Stomach (tissue), 9 donors: ENCODE results near the gene LTA. TPM values are rescaled to one million over a fixed set of nuclear protein-coding genes. Genes with fewer than 3 reads are reported as not detected.

ENCODE experiments used
- DNase-seq, 2 donors: peaks; one replicate each; pipeline versions ENCODE4 v3.0.0 to v3.0.0-alpha.2; 2013 to 2019
- H3K27ac ChIP-seq, 5 donors: fragments of 200-600 bp in 4 of 5; sonication (generic) in 4 of 5; one replicate each; pipeline ENCODE4 v1.5.1; 2013 to 2019; ENCODE audit warnings: mild to moderate bottlenecking in 1 of 5, moderate library complexity in 1 of 5
- H3K27me3 ChIP-seq, 3 donors: fragments of 200-600 bp; sonication (generic); one replicate each; pipeline ENCODE4 v1.5.1; 2017 to 2019; ENCODE audit warnings: mixed run types in 1 of 3
- H3K36me3 ChIP-seq, 4 donors: fragments of 200-600 bp; sonication (generic); 1 replicate in 3 of 4; 2 replicates in 1 of 4; pipeline ENCODE4 v1.5.1; 2016 to 2019
- H3K4me1 ChIP-seq, 4 donors: fragments of 200-600 bp; sonication (generic); one replicate each; pipeline ENCODE4 v1.5.1; 2016 to 2019
- H3K4me3 ChIP-seq, 4 donors: fragments of 200-600 bp; sonication (generic) in 3 of 4; one replicate each; pipeline ENCODE4 v1.5.1; 2016 to 2019; ENCODE audit warnings: mild to moderate bottlenecking in 1 of 4
- H3K9me3 ChIP-seq, 4 donors: fragments of 200-600 bp; sonication (generic); one replicate each; pipeline ENCODE4 v1.5.1; 2016 to 2019
- EP300 ChIP-seq: sonication (generic); formaldehyde crosslinking; IDR thresholded peaks from one replicate; pipeline ENCODE4 v1.6.1; 2017; ENCODE audit warnings: antibody characterized with exemption
- POLR2A ChIP-seq, 4 donors: fragments of 450-650 bp; IDR thresholded peaks; one replicate each; pipeline ENCODE4 v1.6.1; 2016; ENCODE audit warnings: antibody characterized with exemption in 4 of 4, control low read depth in 2 of 4, mild to moderate bottlenecking in 1 of 4, moderate library complexity in 1 of 4
- POLR2AphosphoS5 ChIP-seq, 3 donors: sonication (generic); formaldehyde crosslinking; IDR thresholded peaks; one replicate each; pipeline ENCODE4 v1.6.1; 2016; ENCODE audit warnings: antibody characterized with exemption in 3 of 3
- WGBS, 5 donors: extraction: QIAGEN DNeasy Blood & Tissue Kit in 3 of 5; methylation state at CpG; one replicate each; pipeline versions ENCODE4 v1.1.5 to v1.1.7; 2013 to 2018; 5-methylcytosine and 5-hydroxymethylcytosine counted together
- intact Hi-C: fragments of 100-400 bp; cut with DNase I; formaldehyde crosslinking; loops from one replicate; pipeline ENCODE4 v1.15.1; 2023; ENCODE audit warnings: low total_unique reads
- polyA plus RNA-seq, 3 donors: library from polyadenylated mRNA; stranded (reverse); fragments of 200-250 nt; gene quantifications; one replicate each; pipeline ENCODE4 v1.2.3, GENCODE V29; 2013
- total RNA-seq, 5 donors: library from RNA; depleted of rRNA; stranded (reverse); fragments of >200 nt; gene quantifications; one replicate each; pipeline versions ENCODE4 v1.1.0 to v1.2.3, GENCODE V29; 2014 to 2016
- TF ChIP-seq, protein P1 (sequence below), 7 experiments: fragments of 450-650 bp in 4 of 7; fragments of 200-600 bp in 3 of 7; sonication (generic) in 3 of 7; IDR thresholded peaks; one replicate each; pipeline ENCODE4 v1.5.1; 2016 to 2019; ENCODE audit warnings: antibody characterized with exemption in 7 of 7, control low read depth in 2 of 7, mild to moderate bottlenecking in 1 of 7
- donor health status: healthy with polysubstance abuse.
- donor health status: Bipolar disorder and iron deficiency.
- donor health status: healthy.

LTA gene
- total and polyA plus RNA-seq, 8 donors, result 0.18 TPM; not detected in 7

DNA sequence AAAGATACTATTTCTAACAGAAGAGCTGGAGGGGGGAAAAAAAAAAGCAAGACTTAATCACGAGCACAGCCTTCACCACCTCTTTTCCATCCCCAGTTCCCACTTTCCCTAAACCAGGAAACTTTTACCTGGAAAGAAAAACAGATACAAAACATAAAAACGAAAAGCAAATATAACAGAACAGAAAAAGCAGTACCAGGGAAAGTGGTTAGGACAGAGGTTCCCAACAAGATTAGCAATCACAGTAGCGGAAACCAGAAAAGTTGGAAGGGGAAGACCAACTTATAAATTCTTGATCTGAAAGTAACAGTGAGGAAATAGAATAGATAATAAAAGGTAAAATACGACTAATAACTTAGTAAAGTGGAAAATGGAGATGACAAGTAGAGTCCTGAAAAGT is 31.4 kb upstream of the LTA start:
- peak overlapping the region; percentile 68 to 83 (median 75) for H3K4me3 ChIP-seq
- H3K36me3 ChIP-seq, result peaks cover 44 to 48% (median 47%) of the 10 kb centered on the region in 4 donors
- peaks cover 30 to 60% (median 48%) of the 10 kb centered on the region in 4 donors for H3K4me1 ChIP-seq
- DNase-seq, result no peak
- peak overlapping the region in 4 of 5 donors; percentile 92 to 99 (median 95) for H3K27ac ChIP-seq
- 5 to 9% (median 7%) methylated on average over 4 of the region's 4 CpGs for WGBS, 5 donors
- H3K9me3 ChIP-seq, result no peaks in the 10 kb centered on the region
- intact Hi-C loops, result no loop called here
- H3K27me3 ChIP-seq, result no peaks in the 10 kb centered on the region
- no peak for TF ChIP-seq POLR2AphosphoS5 (IDR thresholded peaks at IDR 0.05)
- TF ChIP-seq, protein P1, sequence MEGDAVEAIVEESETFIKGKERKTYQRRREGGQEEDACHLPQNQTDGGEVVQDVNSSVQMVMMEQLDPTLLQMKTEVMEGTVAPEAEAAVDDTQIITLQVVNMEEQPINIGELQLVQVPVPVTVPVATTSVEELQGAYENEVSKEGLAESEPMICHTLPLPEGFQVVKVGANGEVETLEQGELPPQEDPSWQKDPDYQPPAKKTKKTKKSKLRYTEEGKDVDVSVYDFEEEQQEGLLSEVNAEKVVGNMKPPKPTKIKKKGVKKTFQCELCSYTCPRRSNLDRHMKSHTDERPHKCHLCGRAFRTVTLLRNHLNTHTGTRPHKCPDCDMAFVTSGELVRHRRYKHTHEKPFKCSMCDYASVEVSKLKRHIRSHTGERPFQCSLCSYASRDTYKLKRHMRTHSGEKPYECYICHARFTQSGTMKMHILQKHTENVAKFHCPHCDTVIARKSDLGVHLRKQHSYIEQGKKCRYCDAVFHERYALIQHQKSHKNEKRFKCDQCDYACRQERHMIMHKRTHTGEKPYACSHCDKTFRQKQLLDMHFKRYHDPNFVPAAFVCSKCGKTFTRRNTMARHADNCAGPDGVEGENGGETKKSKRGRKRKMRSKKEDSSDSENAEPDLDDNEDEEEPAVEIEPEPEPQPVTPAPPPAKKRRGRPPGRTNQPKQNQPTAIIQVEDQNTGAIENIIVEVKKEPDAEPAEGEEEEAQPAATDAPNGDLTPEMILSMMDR (IDR thresholded peaks at IDR 0.05), result no peak
- no peak for TF ChIP-seq POLR2A (IDR thresholded peaks at IDR 0.05)
- TF ChIP-seq EP300, result no peak

DNA sequence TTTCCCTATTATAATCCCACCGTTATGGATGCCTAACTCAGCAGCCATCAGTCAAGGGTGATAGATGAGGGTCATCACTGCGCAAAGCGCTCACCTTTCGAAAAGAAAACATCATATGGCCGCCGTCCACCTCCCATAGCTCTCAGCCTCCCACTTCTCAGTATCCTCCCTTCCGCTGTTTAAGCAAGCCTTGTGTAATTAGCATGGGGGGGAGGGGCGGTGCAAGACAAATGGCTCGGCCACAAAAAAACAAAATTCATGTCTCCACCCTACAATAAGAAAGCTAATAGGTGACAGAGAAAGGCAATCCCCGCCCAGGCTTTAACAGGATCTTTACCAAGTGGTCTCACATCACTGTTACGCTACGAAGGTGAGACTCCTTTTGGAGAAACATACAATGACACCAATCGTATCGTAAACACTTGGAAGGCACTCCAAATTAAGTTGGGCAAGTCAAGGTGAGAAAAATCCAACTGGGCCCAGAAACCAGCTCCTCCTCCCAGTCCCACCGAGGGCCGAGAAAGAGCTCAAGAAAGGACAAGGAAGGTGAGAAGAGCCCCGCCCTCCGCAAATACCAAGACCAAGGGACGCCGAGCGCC is 30.9 kb upstream of the LTA start:
- intact Hi-C loops, result no loop called here
- H3K4me1 ChIP-seq, result peaks cover 30 to 62% (median 47%) of the 10 kb centered on the region in 4 donors
- no peaks in the 10 kb centered on the region for H3K27me3 ChIP-seq
- H3K36me3 ChIP-seq, result peaks cover 39 to 43% (median 42%) of the 10 kb centered on the region in 4 donors
- WGBS, 5 donors, result 0 to 1% (median 0%) methylated on average over 21 of the region's 21 CpGs
- DNase-seq, result peak in 1 of 2 donors; percentile 84
- peak overlapping the region; percentile 68 to 83 (median 75) for H3K4me3 ChIP-seq
- TF ChIP-seq, protein P1 (IDR thresholded peaks at IDR 0.05), result peak in 1 of 7 experiments; percentile 2
- TF ChIP-seq POLR2A (IDR thresholded peaks at IDR 0.05) (no peak), POLR2AphosphoS5 (IDR thresholded peaks at IDR 0.05) (no peak), EP300 (no peak)
- H3K27ac ChIP-seq, result peak overlapping the region; percentile 81 to 99 (median 93)
- no peaks in the 10 kb centered on the region for H3K9me3 ChIP-seq

DNA sequence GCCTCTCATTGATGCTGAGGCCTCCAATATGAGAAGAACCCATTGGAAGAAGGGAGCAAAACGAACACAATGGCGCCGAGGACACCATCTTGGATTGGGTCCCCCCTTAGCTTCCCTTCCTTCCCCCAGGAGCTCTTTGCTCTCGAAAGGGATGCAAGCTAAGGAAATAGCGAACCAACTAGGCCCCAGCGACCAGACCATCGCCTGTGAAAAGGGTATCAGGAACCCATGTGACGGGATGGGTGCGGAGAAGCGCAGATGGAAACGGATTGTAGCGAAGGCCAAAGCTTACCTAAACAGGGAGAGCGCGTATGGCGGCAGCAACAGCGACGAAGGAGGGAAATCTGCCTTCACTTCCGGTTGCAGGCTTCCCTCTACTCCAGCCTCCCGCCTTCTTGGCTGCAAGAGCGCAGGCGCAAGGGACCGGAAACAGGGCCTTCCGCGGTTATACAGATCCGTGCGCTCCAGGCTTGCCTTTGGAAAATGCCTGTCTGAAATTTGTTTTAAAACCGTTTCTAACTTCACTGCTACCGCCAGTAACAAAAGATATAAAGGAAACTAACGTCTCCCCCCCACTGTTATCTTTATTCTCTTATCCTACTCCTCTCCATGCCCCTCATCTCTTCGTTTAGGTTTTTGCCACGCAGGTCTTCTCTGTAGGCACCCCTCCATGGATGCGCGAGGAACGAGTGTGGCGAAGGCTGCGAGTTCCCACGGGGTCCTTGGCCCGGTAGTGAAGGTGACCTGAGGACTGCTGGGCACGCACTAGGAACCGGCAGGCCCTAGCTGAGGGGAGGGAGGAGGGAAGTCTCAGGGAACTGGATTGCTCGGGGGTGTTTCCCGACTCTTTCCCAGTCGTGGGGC is 30.2 kb upstream of the LTA start, which contains the start of gene DDX39B:
Gene DDX39B, minus strand, starts transcription at position 346 of the 864 bp plus-strand sequence. CDS start 1,471 bp downstream, outside the sequence.
- peak; percentile 97 to 99 for DNase-seq
- no peaks in the 10 kb centered on the region for H3K27me3 ChIP-seq
- intact Hi-C loops, result no loop called here
- TF ChIP-seq EP300 (no peak), POLR2AphosphoS5 (IDR thresholded peaks at IDR 0.05) (peak; percentile 93 to 96 (median 94)), POLR2A (IDR thresholded peaks at IDR 0.05) (peak in 2 of 4 donors; percentile 35 to 80)
- TF ChIP-seq, protein P1 (IDR thresholded peaks at IDR 0.05), result no peak
- H3K27ac ChIP-seq, result peak within 1 kb of the TSS; percentile 81 to 99 (median 93)
- no peaks in the 10 kb centered on the region for H3K9me3 ChIP-seq
- 0% methylated on average over 43 of the region's 43 CpGs for WGBS, 5 donors
- peak within 1 kb of the TSS; percentile 68 to 83 (median 75) for H3K4me3 ChIP-seq
- H3K36me3 ChIP-seq, result peaks cover 32 to 35% (median 35%) of the 10 kb centered on the region in 4 donors
- H3K4me1 ChIP-seq, result peaks cover 30 to 62% (median 47%) of the 10 kb centered on the region in 4 donors

DNA sequence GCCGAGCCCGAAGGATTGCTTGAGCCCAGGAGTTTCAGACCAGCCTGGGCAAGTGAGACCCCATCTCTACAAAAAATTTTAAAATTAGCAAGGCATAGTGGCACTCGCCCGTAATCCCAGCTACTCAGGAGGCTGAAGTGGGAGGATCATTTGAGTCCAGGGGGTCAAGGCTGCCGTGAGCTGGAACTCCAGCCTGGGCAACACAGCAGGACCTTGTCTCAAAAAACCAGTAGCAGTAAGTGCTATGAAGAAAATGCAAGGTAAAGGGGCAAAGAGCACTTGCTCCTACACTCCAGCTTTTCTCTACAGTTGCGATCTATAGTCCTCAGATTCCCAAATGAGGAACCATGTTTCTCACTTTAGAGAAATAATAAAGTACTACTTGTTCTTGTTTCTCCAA is 28.4 kb upstream of the LTA start:
- peaks cover 35 to 58% (median 46%) of the 10 kb centered on the region in 4 donors for H3K4me1 ChIP-seq
- 89 to 97% (median 95%) methylated on average over 6 of the region's 6 CpGs for WGBS, 5 donors
- intact Hi-C loops, result no loop called here

More for the DNA sequence above, 28.4 kb upstream of the LTA start:
- peak overlapping the region in 1 of 5 donors; percentile 99 for H3K27ac ChIP-seq
- TF ChIP-seq, protein P1 (IDR thresholded peaks at IDR 0.05), result no peak
- TF ChIP-seq POLR2AphosphoS5 (IDR thresholded peaks at IDR 0.05) (no peak), EP300 (no peak), POLR2A (IDR thresholded peaks at IDR 0.05) (no peak)
- H3K27me3 ChIP-seq, result no peaks in the 10 kb centered on the region
- no peak overlapping the region for H3K4me3 ChIP-seq
- DNase-seq, result no peak
- H3K36me3 ChIP-seq, result peaks cover 15 to 18% (median 17%) of the 10 kb centered on the region in 4 donors
- H3K9me3 ChIP-seq, result no peaks in the 10 kb centered on the region
